ENCODE measurements around the gene SV2C. TPM values are rescaled to one million over a fixed set of nuclear protein-coding genes. Genes with fewer than 3 reads are reported as not detected.

The SV2C gene
- total and polyA plus RNA-seq, 2 of the 13 experiments (the other 11 are each of a cell fraction or from before 2014, with no cell fraction given), result not detected

- TF ChIP-seq SNAPC4 (CRISPR knock-in tag; IDR thresholded peaks at IDR 0.05) (no peak), ZNF274 (CRISPR knock-in tag; IDR thresholded peaks at IDR 0.05) (no peak), ZBTB33 (CRISPR knock-in tag; IDR thresholded peaks at IDR 0.05) (no peak), SALL1 (CRISPR knock-in tag; IDR thresholded peaks at IDR 0.05) (no peak), KAT8 (CRISPR knock-in tag; IDR thresholded peaks at IDR 0.05) (no peak), ZNF605 (CRISPR knock-in tag; IDR thresholded peaks at IDR 0.05) (no peak), ZBTB10 (CRISPR knock-in tag; IDR thresholded peaks at IDR 0.05; ENCODE audit: borderline replicate concordance) (no peak), ZNF572 (CRISPR knock-in tag; IDR thresholded peaks at IDR 0.05) (no peak), PCBP1 (IDR thresholded peaks at IDR 0.05; ENCODE audit: borderline replicate concordance, low read depth, low read length) (no peak), MLLT10 (CRISPR knock-in tag; IDR thresholded peaks at IDR 0.05) (no peak), ZSCAN21 (CRISPR knock-in tag; IDR thresholded peaks at IDR 0.05; ENCODE audit: borderline replicate concordance) (no peak), ARID5B (CRISPR knock-in tag; IDR thresholded peaks at IDR 0.05) (no peak), TARDBP (CRISPR knock-in tag; IDR thresholded peaks at IDR 0.05) (no peak), RAD21 (CRISPR knock-in tag; IDR thresholded peaks at IDR 0.05) (no peak), TCF7 (IDR thresholded peaks at IDR 0.05; ENCODE audit: low read depth) (no peak), ZNF569 (CRISPR knock-in tag; IDR thresholded peaks at IDR 0.05; ENCODE audit: borderline replicate concordance) (no peak)
These were observed 151.5 kb downstream of the SV2C start (continued) for GRCh38 chr5:76234665-76235064.
